ENCODE data around the gene CT47A1.
"Not testable (repeated sequence)": the region's sequence is repeated elsewhere in the genome, so short reads cannot be mapped to it uniquely, and the experiment has no call there.

The CT47A1 gene

DNA sequence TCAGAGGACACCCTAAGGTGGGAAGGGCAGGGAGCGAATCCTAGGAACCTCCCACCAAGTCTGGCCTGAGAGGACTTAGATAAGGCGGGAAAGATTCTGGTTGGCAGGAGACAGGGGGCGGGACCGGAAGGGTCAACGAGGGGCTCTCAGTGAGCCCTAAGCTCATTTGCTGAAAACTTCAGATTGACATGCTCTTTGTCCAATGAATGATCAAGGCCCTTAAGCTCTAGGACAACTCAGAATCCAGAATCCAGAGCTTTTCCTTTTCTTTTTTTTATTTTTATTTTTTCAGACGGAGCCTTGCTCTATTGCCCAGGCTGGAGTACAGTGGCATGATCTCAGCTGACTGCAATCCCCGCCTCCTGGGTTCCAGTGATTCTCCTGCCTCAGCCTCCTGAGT lies 29.1 kb downstream of the CT47A1 start, which contains the start of gene CT47A7:
CT47A7 (minus strand) TSS at position 101 of the 400 bp plus-strand sequence. CDS start 255 bp downstream, outside the sequence.
- not testable (repeated sequence) for H3K9ac ChIP-seq (ENCODE audit: low read length); H3K36me3 ChIP-seq (ENCODE audit: control insufficient read depth, low read depth, low read length); H3K9me3 ChIP-seq (ENCODE audit: control insufficient read depth, low read depth, low read length); H3K27me3 ChIP-seq (ENCODE audit: control insufficient read depth, insufficient read depth, low read length); H3K4me1 ChIP-seq (ENCODE audit: control insufficient read depth, low read depth, low read length); H3K27ac ChIP-seq (ENCODE audit: low read length); H3K4me3 ChIP-seq (ENCODE audit: low read length)

Data from iPS-18a (cell line).